GM21576 (cell line): Measurements from ENCODE around the gene ANKRD35.
A peak's percentile ranks its signal among the peaks of the same experiment; 100 is the strongest.

Experiments
- ATAC-seq: cut with Tn5 transposase; IDR thresholded peaks from one replicate; pipeline ENCODE4 v1.9.1; 2021; ENCODE audit warnings: mild to moderate bottlenecking, moderate library complexity; ENCODE audit not compliant: unreplicated experiment

ANKRD35 gene

GRCh38 chr1:145897969-145898368 lies 12.3 kb upstream of the ANKRD35 start:
- no peak for ATAC-seq

- ATAC-seq = no peak
Measured at GRCh38 chr1:145895471-145895870, 9.8 kb upstream of the ANKRD35 start.

GRCh38 chr1:145893306-145894055 lies 7.8 kb upstream of the ANKRD35 start:
- no peak for ATAC-seq

DNA sequence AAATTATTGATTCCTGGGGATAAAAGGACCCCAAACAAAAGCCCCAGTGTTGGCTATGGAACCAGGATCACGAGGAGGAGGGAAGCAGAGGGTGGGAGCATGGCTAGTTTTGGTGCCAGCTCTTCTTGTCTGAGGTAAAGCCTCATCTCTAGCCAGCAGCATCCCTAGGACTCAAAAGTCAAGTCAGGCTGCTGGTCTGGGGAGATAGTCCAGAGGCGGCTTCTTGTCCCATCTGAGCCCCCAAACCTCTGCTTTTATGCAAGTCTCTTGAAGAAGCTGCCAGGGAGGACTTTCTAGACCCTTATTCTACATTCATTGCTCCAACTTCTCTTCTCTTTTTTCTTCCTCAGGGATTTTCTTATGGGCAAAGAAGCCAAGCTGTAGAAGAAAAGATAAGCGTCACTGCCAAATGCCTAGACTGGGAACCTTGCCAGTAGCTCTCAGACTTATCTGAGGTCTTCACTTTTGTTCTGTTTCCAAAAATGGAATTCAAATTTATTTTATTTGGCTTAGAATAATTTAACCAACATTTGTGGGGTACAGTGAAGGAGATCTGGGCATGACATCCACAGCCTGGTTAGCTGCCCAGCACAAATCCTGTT lies 6.9 kb upstream of the ANKRD35 start:
- no peak for ATAC-seq

DNA sequence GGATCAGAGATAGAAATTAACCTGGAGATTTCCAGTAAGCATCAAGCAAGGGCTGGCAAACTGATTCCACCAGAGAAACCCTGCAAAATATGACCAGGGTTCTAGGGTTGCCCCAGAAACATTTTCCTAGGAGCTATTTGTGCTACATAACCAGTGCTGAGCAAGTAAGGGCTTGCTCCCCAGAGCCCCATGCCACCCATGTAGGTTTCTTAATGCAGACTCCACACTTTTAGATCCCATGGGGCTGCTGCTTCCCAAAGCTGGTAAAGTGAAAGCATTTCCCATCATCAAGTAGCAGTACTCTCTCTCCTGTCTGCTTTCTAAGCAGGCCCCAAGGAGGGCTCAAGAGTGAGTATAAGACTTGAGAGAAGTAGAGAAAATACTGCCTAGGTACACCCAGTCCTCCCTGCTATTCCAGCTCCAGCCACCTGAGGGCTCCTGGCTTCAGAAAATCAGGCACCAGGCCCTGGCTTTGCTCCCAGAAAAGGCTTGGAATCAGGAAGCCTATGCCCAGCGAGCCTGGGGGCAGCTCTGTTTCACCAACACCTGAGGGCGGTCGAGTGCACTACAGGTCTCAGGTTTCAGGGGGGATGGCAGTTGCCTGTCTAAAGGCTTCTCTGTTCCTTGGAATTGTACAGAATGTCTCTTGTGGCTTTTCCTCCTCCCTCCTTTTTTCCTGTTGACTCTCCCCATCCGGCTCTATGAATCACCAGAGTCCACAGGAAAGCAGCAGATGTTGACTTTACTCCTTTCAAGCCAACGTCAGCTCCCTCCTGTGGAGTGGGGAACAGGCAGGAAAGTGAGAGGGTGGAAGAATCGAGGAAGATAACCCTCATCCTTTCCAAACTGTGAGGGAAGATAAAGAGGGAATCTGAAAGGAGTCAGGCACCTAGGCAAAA lies 6.2 kb upstream of the ANKRD35 start:
- ATAC-seq = no peak

DNA sequence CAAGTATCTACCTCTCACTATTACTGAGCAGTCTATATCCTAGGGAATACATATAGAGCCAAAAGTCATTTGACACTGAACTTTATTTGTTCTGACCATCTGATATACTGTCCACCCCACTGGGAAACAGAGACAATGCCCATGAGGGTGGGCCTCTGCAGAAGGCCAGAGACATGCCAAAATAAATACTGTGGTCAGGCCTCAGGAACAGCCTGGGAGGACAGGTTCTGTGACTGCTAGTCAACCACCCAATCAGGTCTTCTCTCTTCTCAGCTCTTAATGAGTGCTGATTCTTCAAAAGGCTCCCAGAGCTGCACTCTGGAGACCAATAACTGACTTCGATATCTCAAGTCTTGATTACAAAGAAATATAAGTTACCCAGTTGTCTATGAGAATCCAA lies 5.5 kb upstream of the ANKRD35 start:
- ATAC-seq = no peak

GRCh38 chr1:145889722-145890121 lies 4.1 kb upstream of the ANKRD35 start:
- no peak for ATAC-seq

- ATAC-seq = no peak
Measured at GRCh38 chr1:145887631-145888030, 2.0 kb upstream of the ANKRD35 start.

- ATAC-seq = no peak
Measured at GRCh38 chr1:145886816-145887215, 1.1 kb upstream of the ANKRD35 start.

- ATAC-seq = no peak
Measured at GRCh38 chr1:145886390-145886789, 724 bp upstream of the ANKRD35 start.

- ATAC-seq = no peak
Measured at GRCh38 chr1:145884675-145885074, 991 bp downstream of the ANKRD35 start.

- ATAC-seq = no peak
Measured at GRCh38 chr1:145879775-145880174, 5.9 kb downstream of the ANKRD35 start.

GRCh38 chr1:145878724-145879123 lies 6.9 kb downstream of the ANKRD35 start:
- no peak for ATAC-seq

- no peak for ATAC-seq
Measured at GRCh38 chr1:145877923-145878486, 7.7 kb downstream of the ANKRD35 start.

DNA sequence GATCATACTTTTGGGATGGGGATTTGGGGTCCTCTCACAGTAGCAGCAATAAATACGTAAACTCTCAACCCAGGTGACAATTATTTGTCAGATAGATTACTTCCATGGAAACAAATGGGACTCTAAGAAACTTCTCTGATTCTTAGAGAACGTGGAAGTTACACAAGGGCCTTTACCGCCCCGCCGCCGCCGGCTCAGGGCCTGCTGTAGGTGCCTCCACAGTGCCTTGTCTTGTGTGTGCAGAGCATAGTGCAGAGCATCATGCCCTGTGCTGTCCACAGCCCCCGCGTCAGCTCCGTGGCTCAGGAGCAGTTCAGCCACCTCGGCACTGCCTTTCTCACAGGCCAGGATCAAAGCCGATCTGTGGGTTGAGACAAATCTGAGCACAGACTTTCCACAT lies 11.0 kb downstream of the ANKRD35 start:
- ATAC-seq = no peak

DNA sequence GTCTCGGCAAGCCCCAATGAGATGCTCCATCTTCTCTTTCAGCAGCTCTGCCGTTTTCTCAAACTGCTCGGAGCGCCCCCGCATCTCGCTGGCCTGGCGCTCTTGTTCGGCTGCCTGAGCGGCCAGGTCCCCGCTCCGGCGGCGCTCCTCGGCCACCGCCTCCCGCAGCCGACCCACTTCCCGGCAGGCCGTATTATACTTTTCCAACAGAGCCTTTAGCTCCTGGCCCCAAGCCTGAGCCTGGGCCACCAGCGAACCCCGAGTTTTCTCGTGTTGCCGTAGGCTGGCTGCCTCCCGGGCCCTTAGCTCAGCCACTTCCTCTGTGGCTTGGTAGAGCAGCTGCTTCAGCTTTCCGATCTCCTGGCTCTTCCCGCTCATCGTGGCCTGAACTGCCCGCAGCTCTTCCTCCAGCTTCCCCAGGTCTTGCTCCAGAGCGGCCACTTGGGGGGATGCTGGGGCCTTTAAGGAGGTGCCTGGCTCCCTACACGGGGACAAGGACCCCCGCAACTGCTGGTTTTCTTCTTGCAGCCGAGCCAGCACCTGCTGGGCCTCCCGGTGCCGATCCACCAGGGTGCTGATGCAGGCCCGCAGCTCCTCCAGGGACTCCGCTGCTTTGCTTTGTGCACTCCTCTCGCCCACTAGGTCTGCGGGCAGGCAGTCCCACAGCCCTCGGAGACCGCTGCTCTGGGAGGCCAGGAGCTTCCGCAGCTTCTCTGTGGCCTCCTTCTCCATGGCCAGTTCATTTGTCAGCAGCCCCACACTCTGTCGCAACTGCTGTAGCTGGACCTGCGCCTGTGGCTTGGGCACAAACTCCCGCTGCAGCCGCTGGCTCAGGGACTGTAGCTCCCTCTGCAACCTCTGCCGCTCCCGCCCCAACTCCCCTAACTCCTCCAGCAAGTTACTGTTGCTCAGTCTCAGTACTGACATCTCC lies 13.4 kb downstream of the ANKRD35 start:
- no peak for ATAC-seq

DNA sequence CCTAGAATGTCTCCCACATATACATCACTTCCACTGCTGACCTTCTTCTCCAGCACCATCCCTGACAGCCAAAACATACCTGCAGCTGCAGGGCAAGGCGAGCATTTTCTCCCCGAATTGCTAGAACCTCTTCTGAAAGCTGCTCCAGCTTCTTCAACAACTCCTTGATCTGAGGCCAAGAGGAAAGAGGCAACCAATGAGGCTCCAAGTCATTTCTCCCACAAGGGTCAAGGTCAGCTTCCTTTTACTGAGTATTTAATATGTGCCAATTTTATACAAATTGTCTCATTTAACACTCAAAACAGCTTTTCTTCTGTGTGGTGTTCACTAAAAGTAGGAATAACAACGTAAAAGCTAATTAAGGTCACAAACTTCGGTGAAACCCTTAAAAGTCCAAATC lies 17.4 kb downstream of the ANKRD35 start:
- ATAC-seq = no peak

GRCh38 chr1:145863282-145864018 lies 22.2 kb downstream of the ANKRD35 start:
- no peak for ATAC-seq

GRCh38 chr1:145859491-145860023 lies 26.1 kb downstream of the ANKRD35 start:
- ATAC-seq = peak; percentile 54
